Measurements from ENCODE around the gene ZNF891. TPM values are rescaled to one million over a fixed set of nuclear protein-coding genes. Genes with fewer than 3 reads are reported as not detected.

ZNF891 gene
- total and polyA plus RNA-seq, 2 of the 8 experiments (the other 6 are each of a cell fraction or from before 2014, with no cell fraction given) = 1.3 to 3.1 TPM

GRCh38 chr12:133108150-133108549 lies 21.9 kb downstream of the ZNF891 start (continued):
- no peak for TF ChIP-seq CHD7 (IDR thresholded peaks at IDR 0.05; ENCODE audit: insufficient replicate concordance, low read length)
